Activated CD8-positive, alpha-beta memory T cell treated with anti-CD3 and anti-CD28 coated beads for 36 hours (primary cell): ENCODE results near the gene AP3D1. TPM values are rescaled to one million over a fixed set of nuclear protein-coding genes. Genes with fewer than 3 reads are reported as not detected.

ENCODE experiments used
- CTCF ChIA-PET: fragments of 350-600 bp; sonication (Branson Sonifier 250); formaldehyde crosslinking; loops from one replicate; lab custom pipeline; 2021; ENCODE audit warnings: antibody characterized with exemption; lab: Charles Lee
- POLR2A ChIA-PET: fragments of 350-600 bp; sonication (Branson Sonifier 250); formaldehyde crosslinking; loops from one replicate; lab custom pipeline; 2021; ENCODE audit warnings: antibody characterized with exemption; lab: Charles Lee
- total RNA-seq, 2 experiments: library from RNA; stranded (reverse); gene quantifications; one replicate each; pipeline ENCODE4 v1.2.3, GENCODE V29; 2021

The AP3D1 gene
- total RNA-seq, 2 experiments from 2014 or later: 94.2 to 103 TPM

DNA sequence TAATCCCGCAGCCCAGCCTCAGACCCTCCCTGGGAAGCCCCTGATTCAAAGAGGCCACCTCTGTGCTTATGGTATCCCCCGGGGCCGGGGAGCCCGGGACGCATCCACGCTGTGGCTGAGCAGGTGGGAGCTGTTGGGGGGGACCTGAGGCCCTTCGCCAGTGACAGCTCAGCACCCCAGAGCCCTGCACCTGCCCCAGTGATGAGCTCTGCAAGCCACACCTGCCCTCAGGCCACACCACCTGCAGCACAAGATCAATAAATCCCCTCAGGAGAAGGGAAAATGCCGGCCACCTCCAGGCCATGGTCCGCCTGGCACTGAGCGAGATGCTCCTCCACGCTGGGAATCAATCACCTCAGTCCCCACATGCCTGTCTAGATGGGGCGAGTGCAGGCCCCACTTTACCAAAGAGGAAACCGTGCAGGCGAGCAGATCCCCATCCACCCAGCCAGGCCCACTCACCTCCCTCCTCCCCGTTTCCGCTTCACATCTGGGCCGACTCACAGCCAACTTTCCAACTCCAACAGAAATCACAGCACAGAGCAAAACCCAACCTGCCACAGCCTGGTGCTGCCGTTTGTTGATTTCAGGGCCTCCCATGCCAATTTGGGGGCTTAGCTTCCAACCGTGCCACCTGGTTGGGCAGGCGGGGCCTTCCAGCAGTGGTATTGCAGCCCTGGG is 68.1 kb downstream of the AP3D1 start:
- ChIA-PET CTCF (interaction anchor here (0.6 to 3.4 kb wide), 9 partner anchors 12 to 477 kb away, joined by 3 to 13 read pairs (median 3); no protein-coding TSS in a partner anchor), POLR2A (interaction anchor here (0.7 to 2.7 kb wide), 5 partner anchors 9 to 245 kb away, joined by 3 to 22 read pairs (median 5); partner anchors contain the start of genes LSM7, MKNK2 and MOB3A)

DNA sequence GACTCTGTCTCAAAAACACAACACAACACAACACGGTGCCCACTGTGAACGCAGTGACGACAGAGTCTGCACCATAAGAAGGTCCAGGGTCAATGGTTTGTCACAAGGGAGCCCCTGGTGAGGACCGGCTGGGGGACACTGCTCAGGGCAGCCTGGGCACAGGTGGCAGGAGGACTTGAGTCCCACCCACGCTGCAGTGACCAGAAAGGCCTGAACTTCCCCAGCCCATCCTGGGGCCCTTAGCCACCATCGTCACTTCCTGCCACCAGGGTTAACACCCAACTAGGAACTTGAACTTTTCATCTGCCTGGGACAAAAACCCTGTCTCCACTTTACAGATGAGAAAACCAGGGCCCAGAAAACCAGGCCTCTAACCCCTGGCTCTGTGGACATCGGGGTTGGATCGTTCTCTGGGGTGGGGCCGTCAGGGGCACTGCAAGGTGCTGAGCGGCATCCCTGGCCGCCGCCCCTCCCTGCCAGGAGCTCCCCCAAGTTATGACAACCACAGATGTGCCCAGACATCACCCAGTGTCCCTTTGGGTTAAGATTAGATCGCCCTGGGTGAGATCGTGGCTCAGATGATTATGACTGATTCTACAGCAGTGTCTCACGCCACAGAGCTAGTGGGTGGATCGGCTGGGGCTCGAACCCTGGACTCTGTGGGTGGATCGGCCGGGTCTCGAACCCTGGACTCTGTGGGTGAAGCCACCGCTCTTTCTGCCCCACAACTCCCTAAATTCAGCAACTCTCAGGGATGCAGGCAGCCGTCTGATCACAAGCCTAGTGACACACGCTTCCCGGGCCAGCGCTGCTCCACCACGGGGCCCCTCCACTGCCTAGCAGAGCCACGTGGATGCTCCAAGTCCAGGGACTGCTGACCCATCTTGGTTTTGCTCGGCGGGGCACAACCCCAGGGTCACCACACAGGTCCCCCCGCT is 69.2 kb downstream of the AP3D1 start:
- ChIA-PET POLR2A (interaction anchor here (0.7 to 2.7 kb wide), 4 partner anchors 10 to 31 kb away, joined by 3 to 22 read pairs (median 6); partner anchors contain the start of genes MKNK2 and MOB3A), CTCF (interaction anchor here (0.7 to 3.4 kb wide), 6 partner anchors 13 to 63 kb away, joined by 3 to 13 read pairs (median 5); no protein-coding TSS in a partner anchor)

DNA sequence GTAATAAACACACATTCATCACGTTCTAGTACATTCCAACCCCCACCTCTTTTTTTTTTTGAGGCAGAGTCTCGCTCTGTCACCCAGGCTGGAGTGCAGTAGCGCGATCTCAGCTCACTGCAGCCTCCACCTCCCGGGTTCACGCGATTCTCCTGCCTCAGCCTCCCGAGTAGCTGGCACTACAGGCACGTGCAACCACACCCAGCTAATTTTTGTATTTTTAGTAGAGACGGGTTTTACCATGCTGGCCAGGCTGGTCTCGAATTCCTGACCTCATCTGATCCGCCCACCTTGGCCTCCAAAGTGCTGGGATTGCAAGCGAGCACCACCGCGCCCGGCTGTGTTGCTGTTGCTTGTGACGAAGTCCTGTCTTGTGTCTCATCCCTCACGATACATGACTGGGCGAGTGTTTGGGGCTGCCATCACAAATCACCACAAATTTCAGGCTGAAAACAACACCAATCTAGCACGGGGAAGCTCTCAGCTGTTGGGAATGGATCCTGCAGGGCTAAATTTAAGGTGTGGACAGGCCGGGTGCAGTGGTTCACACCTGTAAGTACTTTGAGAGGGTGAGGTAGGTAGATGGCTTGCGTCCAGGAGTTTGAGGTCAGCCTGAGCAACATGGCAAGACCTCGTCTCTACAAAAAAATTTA is 70.9 kb downstream of the AP3D1 start:
- CTCF ChIA-PET: interaction anchor here (1.2 kb wide), 1 partner anchor 10 kb away, joined by 3 read pairs; no protein-coding TSS in a partner anchor
- POLR2A ChIA-PET: interaction anchor here (0.5 to 1.2 kb wide), 3 partner anchors 10 to 43 kb away, joined by 3 to 4 read pairs (median 3); no protein-coding TSS in a partner anchor

DNA sequence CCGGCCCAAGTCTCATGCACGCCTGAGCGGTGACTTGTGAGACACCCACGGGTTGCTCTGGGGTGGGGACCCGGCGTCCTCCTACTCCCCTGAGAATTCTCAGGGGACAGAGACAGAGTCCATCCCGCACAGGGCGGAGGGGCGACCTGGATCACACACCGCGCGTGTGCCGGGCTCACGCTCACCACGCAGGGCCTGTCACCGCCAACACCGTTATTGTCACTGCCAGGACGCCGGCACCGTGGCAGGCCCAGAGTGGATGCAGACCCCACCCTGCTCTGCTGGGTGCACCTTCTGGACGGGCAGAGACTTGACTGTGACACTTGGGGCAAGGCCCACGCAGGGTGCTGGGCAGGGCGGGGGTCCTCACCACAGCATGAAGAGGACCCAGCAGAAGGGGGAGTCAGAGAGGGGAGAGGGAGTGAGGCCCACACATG is 71.5 kb downstream of the AP3D1 start:
- POLR2A ChIA-PET: interaction anchor here (0.6 kb wide), 1 partner anchor 9 kb away, joined by 4 read pairs; no protein-coding TSS in a partner anchor

GRCh38 chr19:2079076-2079864 is 72.1 kb downstream of the AP3D1 start:
- POLR2A ChIA-PET: no interaction called here

More for the DNA sequence above, 71.5 kb downstream of the AP3D1 start:
- CTCF ChIA-PET: no interaction called here

GRCh38 chr19:2077833-2078619 is 73.3 kb downstream of the AP3D1 start:
- ChIA-PET CTCF (interaction anchor here (0.7 to 1.8 kb wide), 2 partner anchors 59 to 182 kb away, joined by 3 to 5 read pairs; no protein-coding TSS in a partner anchor), POLR2A (no interaction called here)

More at GRCh38 chr19:2079076-2079864, 72.1 kb downstream of the AP3D1 start:
- CTCF ChIA-PET: no interaction called here

- POLR2A ChIA-PET: no interaction called here
These were observed 74.0 kb downstream of the AP3D1 start for GRCh38 chr19:2077398-2077797.

GRCh38 chr19:2076526-2076944 is 74.8 kb downstream of the AP3D1 start:
- CTCF ChIA-PET: interaction anchor here (1.8 kb wide), 1 partner anchor 57 kb away, joined by 5 read pairs; no protein-coding TSS in a partner anchor
- POLR2A ChIA-PET: interaction anchor here (0.5 kb wide), 1 partner anchor 105 kb away, joined by 3 read pairs; no protein-coding TSS in a partner anchor

More at GRCh38 chr19:2077398-2077797, 74.0 kb downstream of the AP3D1 start:
- CTCF ChIA-PET: interaction anchor here (1.8 kb wide), 1 partner anchor 58 kb away, joined by 5 read pairs; no protein-coding TSS in a partner anchor

DNA sequence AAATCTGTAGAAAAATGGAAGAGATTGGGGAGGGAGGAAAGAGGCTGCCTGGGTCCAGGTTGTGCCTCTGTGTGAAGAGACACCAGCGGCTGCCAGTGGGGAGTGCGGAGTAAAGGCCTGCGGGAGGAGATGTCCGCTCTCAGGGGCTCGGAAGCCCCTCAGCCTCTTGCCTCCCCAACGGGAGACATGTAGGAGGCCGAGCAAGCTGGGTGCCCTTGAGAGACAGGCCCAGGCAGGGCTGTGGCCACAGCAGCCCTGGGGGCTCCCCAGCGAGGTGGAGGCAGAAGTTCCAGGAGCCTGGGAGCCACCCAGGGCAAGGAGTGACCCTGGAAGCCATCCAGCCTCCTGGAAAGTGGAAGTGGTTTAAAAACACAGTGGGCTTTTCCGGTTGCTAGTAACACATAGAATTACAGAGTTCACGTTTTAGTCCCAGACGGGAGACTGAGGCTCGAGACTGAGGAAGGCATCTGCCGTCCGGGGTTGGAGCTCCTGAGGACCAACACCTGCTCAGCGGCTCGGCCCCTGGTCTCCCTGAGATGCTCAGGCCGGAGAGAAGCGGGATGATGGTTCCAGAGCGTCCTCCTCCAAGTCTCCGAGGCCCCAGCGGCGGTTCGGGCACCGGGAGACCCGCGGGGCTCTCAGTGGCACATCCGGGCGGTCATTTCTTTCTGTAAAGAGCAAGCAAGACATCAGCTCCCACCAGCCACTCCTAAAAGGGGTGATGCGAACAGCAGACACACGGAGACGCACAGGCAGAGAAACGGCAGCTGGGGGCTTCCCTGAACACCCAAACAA is 78.4 kb downstream of the AP3D1 start:
- CTCF ChIA-PET: interaction anchor here (0.7 to 1.3 kb wide), 3 partner anchors 21 to 676 kb away, joined by 3 to 4 read pairs (median 3); no protein-coding TSS in a partner anchor
- POLR2A ChIA-PET: no interaction called here

- CTCF ChIA-PET: interaction anchor here (0.6 to 2.9 kb wide), 5 partner anchors 17 to 174 kb away, joined by 3 to 30 read pairs (median 3); no protein-coding TSS in a partner anchor
These were observed 80.2 kb downstream of the AP3D1 start for GRCh38 chr19:2070986-2071673.

DNA sequence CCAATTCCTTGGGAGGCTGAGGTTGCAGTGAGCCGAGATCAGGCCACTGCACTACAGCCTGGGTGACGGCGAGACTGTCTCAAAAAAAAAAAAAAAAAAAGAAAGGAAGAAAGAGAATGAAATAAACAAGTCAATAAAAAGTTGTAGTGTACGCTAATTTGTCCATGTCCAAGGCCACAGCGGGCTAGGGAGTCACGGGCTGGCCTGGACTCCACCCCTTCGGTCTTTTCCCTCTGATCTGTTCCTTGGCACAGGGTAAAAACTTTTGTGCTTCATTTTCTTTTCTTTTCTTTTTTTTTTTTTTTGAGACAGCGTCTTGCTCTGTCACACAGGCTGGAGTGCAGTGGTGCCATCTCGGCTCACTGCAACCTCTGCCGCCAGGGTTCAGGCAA is 80.9 kb downstream of the AP3D1 start:
- ChIA-PET CTCF (interaction anchor here (0.7 to 2.9 kb wide), 11 partner anchors 10 to 173 kb away, joined by 3 to 30 read pairs (median 3); no protein-coding TSS in a partner anchor), POLR2A (interaction anchor here (0.7 kb wide), 1 partner anchor 10 kb away, joined by 4 read pairs; no protein-coding TSS in a partner anchor)

More at GRCh38 chr19:2070986-2071673, 80.2 kb downstream of the AP3D1 start:
- POLR2A ChIA-PET: interaction anchor here (0.7 kb wide), 1 partner anchor 9 kb away, joined by 4 read pairs; no protein-coding TSS in a partner anchor

GRCh38 chr19:2064788-2065524 is 86.4 kb downstream of the AP3D1 start:
- POLR2A ChIA-PET: interaction anchor here (0.6 kb wide), 2 partner anchors 10 to 126 kb away, joined by 4 to 7 read pairs; no protein-coding TSS in a partner anchor
- CTCF ChIA-PET: no interaction called here

GRCh38 chr19:2064395-2064787 is 87.0 kb downstream of the AP3D1 start:
- CTCF ChIA-PET: no interaction called here
- POLR2A ChIA-PET: interaction anchor here (0.6 kb wide), 2 partner anchors 11 to 125 kb away, joined by 4 to 7 read pairs; no protein-coding TSS in a partner anchor

DNA sequence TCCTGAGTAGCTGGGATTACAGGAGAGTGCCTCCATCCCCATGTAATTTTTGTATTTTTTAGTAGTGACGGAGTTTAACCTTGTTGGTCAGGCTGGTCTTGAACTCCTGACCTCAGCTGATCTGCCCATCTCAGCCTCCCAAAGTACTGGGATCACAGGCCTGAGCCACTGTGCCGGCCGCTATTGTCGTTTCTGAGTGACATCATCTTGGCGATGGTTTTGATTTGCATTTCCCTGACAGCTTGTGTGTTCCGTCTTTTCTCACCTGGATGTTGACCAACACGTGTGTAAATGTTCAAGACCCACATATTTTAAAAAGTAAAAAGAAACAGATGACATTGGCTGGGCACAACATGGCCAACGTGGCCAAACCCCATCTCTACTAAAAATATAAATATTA is 87.5 kb downstream of the AP3D1 start:
- ChIA-PET POLR2A (interaction anchor here (1.7 kb wide), 1 partner anchor 12 kb away, joined by 8 read pairs; no protein-coding TSS in a partner anchor), CTCF (interaction anchor here (0.6 to 1.0 kb wide), 2 partner anchors 12 to 22 kb away, joined by 4 to 6 read pairs; no protein-coding TSS in a partner anchor)
